Measurements from ENCODE around the gene TMEM263. TPM values are rescaled to one million over a fixed set of nuclear protein-coding genes. Genes with fewer than 3 reads are reported as not detected.

The TMEM263 gene
- total and polyA plus RNA-seq, 9 of the 15 experiments (the other 6 are each of a cell fraction or from before 2014, with no cell fraction given) = 12.6 to 36.7 (median 24.4) TPM

DNA sequence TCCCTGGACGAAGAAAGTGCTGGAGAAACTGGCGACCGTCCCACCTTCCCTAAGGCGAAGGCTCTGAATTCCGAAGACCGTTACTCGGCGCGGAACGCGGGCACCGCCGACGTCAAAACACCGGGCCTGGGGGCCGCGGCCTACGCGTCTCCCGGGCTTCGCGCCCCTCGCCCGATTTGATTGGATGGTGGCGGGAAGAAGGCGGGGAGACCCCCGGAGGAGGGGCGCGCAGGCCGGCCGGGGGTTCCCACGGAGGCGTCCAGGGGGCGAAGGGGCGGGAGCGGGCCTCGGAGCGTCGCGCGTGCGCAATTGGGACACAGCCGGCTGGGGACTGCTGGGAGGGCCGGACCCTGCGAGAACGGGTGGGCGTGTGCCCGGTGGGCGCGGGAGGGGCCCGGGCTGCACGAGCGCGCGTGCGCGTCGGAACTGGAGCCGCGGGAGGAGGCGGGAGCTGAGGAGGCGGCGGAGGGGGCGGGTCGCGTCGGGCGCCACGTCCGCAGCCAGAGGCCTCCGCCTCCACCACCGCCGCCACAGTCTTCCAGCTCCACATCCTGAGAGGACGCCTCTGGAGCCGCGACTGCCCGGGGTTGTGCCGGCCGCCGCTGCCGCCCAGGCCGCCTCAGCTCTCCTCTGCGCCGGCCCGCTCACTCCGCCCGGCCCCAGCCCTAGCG, at the start of gene TMEM263 (continued):
- TF ChIP-seq SIX5 (IDR thresholded peaks at IDR 0.05; ENCODE audit: borderline replicate concordance in 1 of 2, insufficient read depth in 1 of 2, low read depth in 1 of 2, low read length in 2 of 2) (no peak), PRPF4 (IDR thresholded peaks at IDR 0.05; ENCODE audit: insufficient read depth, low read depth, low read length, poor library complexity, severe bottlenecking) (no peak), E4F1 (CRISPR knock-in tag; IDR thresholded peaks at IDR 0.05; ENCODE audit: borderline replicate concordance) (no peak), MTA1 (IDR thresholded peaks at IDR 0.05; ENCODE audit: borderline replicate concordance) (no peak), TEAD2 (tag; IDR thresholded peaks at IDR 0.05) (no peak; the same call in 1 of the 2 replicates), ZBTB40 (IDR thresholded peaks at IDR 0.05) (no peak; the same call in 1 of the 2 replicates), ZBTB40 (CRISPR knock-in tag; IDR thresholded peaks at IDR 0.05) (no peak), ZNF282 (CRISPR knock-in tag; IDR thresholded peaks at IDR 0.05) (no peak)
- TF ChIP-seq, protein P1, sequence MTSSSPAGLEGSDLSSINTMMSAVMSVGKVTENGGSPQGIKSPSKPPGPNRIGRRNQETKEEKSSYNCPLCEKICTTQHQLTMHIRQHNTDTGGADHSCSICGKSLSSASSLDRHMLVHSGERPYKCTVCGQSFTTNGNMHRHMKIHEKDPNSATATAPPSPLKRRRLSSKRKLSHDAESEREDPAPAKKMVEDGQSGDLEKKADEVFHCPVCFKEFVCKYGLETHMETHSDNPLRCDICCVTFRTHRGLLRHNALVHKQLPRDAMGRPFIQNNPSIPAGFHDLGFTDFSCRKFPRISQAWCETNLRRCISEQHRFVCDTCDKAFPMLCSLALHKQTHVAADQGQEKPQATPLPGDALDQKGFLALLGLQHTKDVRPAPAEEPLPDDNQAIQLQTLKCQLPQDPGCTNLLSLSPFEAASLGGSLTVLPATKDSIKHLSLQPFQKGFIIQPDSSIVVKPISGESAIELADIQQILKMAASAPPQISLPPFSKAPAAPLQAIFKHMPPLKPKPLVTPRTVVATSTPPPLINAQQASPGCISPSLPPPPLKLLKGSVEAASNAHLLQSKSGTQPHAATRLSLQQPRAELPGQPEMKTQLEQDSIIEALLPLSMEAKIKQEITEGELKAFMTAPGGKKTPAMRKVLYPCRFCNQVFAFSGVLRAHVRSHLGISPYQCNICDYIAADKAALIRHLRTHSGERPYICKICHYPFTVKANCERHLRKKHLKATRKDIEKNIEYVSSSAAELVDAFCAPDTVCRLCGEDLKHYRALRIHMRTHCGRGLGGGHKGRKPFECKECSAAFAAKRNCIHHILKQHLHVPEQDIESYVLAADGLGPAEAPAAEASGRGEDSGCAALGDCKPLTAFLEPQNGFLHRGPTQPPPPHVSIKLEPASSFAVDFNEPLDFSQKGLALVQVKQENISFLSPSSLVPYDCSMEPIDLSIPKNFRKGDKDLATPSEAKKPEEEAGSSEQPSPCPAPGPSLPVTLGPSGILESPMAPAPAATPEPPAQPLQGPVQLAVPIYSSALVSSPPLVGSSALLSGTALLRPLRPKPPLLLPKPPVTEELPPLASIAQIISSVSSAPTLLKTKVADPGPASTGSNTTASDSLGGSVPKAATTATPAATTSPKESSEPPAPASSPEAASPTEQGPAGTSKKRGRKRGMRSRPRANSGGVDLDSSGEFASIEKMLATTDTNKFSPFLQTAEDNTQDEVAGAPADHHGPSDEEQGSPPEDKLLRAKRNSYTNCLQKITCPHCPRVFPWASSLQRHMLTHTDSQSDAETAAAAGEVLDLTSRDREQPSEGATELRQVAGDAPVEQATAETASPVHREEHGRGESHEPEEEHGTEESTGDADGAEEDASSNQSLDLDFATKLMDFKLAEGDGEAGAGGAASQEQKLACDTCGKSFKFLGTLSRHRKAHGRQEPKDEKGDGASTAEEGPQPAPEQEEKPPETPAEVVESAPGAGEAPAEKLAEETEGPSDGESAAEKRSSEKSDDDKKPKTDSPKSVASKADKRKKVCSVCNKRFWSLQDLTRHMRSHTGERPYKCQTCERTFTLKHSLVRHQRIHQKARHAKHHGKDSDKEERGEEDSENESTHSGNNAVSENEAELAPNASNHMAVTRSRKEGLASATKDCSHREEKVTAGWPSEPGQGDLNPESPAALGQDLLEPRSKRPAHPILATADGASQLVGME (CRISPR knock-in tag; IDR thresholded peaks at IDR 0.05) = 0 out of 2 replicates have a peak, but pooled peaks have one; percentile 34
